B cell (primary cell): Measurements from ENCODE around the gene KIAA1217. TPM values are rescaled to one million over a fixed set of nuclear protein-coding genes. Genes with fewer than 3 reads are reported as not detected.

Experiments used
- ATAC-seq: fragments of 200-7000 bp; cut with Tn5 transposase; one replicate; pipeline ENCODE4 v1.10.0; 2021; ENCODE audit warnings: low read depth, mild to moderate bottlenecking, moderate number of reproducible peaks, moderate library complexity
- CTCF ChIA-PET: fragments of 350-600 bp; sonication (Branson Sonifier 250); formaldehyde crosslinking; loops from one replicate; lab custom pipeline; 2021; ENCODE audit warnings: antibody characterized with exemption, inconsistent platforms; lab: Charles Lee
- POLR2A ChIA-PET: fragments of 350-600 bp; sonication (Branson Sonifier 250); formaldehyde crosslinking; loops from one replicate; lab custom pipeline; 2021; ENCODE audit warnings: antibody characterized with exemption; lab: Charles Lee
- DNase-seq: peaks from one replicate; pipeline ENCODE4 v3.0.0; 2013
- H2AFZ ChIP-seq: 2 replicates; pipeline ENCODE4 v1.6.1; 2012; ENCODE audit warnings: mild to moderate bottlenecking, low read depth, low read length; ENCODE audit not compliant: insufficient read depth, poor library complexity, severe bottlenecking
- H3K27ac ChIP-seq, 2 donors: 1 replicate in 1 of 2; 2 replicates in 1 of 2; pipeline ENCODE4 v1.5.1; 2012 to 2013; ENCODE audit warnings: low read length in 2 of 2, mild to moderate bottlenecking in 2 of 2, moderate library complexity in 1 of 2
- H3K27me3 ChIP-seq, 4 experiments: fragments of 200-600 bp in 1 of 4; sonication (generic) in 1 of 4; replicated peaks in 1 of 4; 1 replicate in 2 of 4; 2 replicates in 2 of 4; pipeline versions ENCODE4 v1.6.1 to v1.7.0; 2013 to 2016; ENCODE audit warnings: low read length in 3 of 4, mild to moderate bottlenecking in 2 of 4, mixed read lengths in 1 of 4, moderate library complexity in 1 of 4; ENCODE audit not compliant: insufficient read depth in 4 of 4, control insufficient read depth in 3 of 4; ENCODE audit errors: control extremely low read depth in 1 of 4
- H3K36me3 ChIP-seq, 2 experiments: replicated peaks in 1 of 2; 1 replicate in 1 of 2; 2 replicates in 1 of 2; pipeline versions ENCODE4 v1.6.1 to v1.7.1; 2013; ENCODE audit warnings: low read length in 1 of 2; ENCODE audit not compliant: insufficient read depth in 2 of 2, control insufficient read depth in 1 of 2; ENCODE audit errors: control extremely low read depth in 1 of 2, extremely low read depth in 1 of 2
- H3K4me1 ChIP-seq, 2 donors: fragments of 200-600 bp in 1 of 2; sonication (generic) in 1 of 2; 1 replicate in 1 of 2; 2 replicates in 1 of 2; pipeline versions ENCODE4 v1.5.1 to v1.6.1; 2013 to 2017; ENCODE audit warnings: low read length in 2 of 2; ENCODE audit not compliant: control insufficient read depth in 2 of 2, insufficient read depth in 2 of 2
- H3K4me2 ChIP-seq: replicated peaks from 2 replicates; pipeline ENCODE3; 2012; ENCODE audit warnings: mild to moderate bottlenecking, low read depth, low read length; ENCODE audit not compliant: poor library complexity, severe bottlenecking
- H3K4me3 ChIP-seq, 5 experiments: fragments of 200-600 bp in 1 of 5; sonication (generic) in 1 of 5; 1 replicate in 3 of 5; 2 replicates in 2 of 5; pipeline versions ENCODE4 v1.5.1 to v1.7.0; 2011 to 2016; ENCODE audit warnings: low read length in 4 of 5, mild to moderate bottlenecking in 4 of 5, low read depth in 2 of 5, control low read depth in 1 of 5, moderate library complexity in 1 of 5; ENCODE audit not compliant: insufficient read depth in 1 of 5; ENCODE audit errors: control extremely low read depth in 1 of 5, extremely low read depth in 1 of 5
- H3K79me2 ChIP-seq: fragments of 200-600 bp; sonication (generic); one replicate; pipeline ENCODE4 v1.6.0; 2016; ENCODE audit warnings: low read length; ENCODE audit not compliant: control insufficient read depth, insufficient read depth
- H3K9ac ChIP-seq: fragments of 200-600 bp; sonication (generic); 2 replicates; pipeline ENCODE4 v1.6.1; 2017; ENCODE audit warnings: mild to moderate bottlenecking, low read length, moderate library complexity
- H3K9me3 ChIP-seq, 3 donors: one replicate each; pipeline versions ENCODE4 v1.6.1 to v1.7.1; 2013; ENCODE audit warnings: low read length in 2 of 3; ENCODE audit not compliant: control insufficient read depth in 2 of 3, insufficient read depth in 1 of 3; ENCODE audit errors: control extremely low read depth in 1 of 3
- H4K20me1 ChIP-seq: 2 replicates; pipeline ENCODE4 v1.6.0; 2012; ENCODE audit warnings: mild to moderate bottlenecking, low read length; ENCODE audit not compliant: insufficient read depth, control insufficient read depth, poor library complexity, severe bottlenecking
- H3K27ac Mint-ChIP-seq: one replicate; pipeline ENCODE4 v1.8.0; 2021; ENCODE audit warnings: mixed read lengths
- H3K27me3 Mint-ChIP-seq: one replicate; pipeline ENCODE4 v1.8.0; 2021; ENCODE audit warnings: mixed read lengths
- H3K4me1 Mint-ChIP-seq: one replicate; pipeline ENCODE4 v1.8.0; 2021; ENCODE audit warnings: mixed read lengths
- H3K4me3 Mint-ChIP-seq: one replicate; pipeline ENCODE4 v1.8.0; 2021; ENCODE audit warnings: mixed read lengths
- H3K9me3 Mint-ChIP-seq: one replicate; pipeline ENCODE4 v1.8.0; 2022; ENCODE audit warnings: mixed read lengths; ENCODE audit not compliant: insufficient read depth
- EZH2 ChIP-seq: IDR thresholded peaks from 2 replicates; pipeline ENCODE4 v1.6.1; 2012; ENCODE audit warnings: borderline replicate concordance, low read depth, mild to moderate bottlenecking, moderate library complexity, low read length; ENCODE audit not compliant: insufficient read depth, poor library complexity, severe bottlenecking
- WGBS: methylation state at CpG from one replicate; pipeline ENCODE4 v1.1.5; 2013; ENCODE audit warnings: missing lambda C conversion rate; ENCODE audit not compliant: insufficient coverage; 5-methylcytosine and 5-hydroxymethylcytosine counted together
- intact Hi-C: fragments of 100-400 bp; cut with micrococcal nuclease; formaldehyde crosslinking; loops from one replicate; pipeline ENCODE4 v1.10.0; 2022
- polyA plus RNA-seq: library from polyadenylated mRNA; depleted of rRNA; stranded (reverse); fragments of >200 nt; gene quantifications from 2 replicates; pipeline ENCODE4 v1.2.3, GENCODE V29; 2012
- total RNA-seq, 2 donors: library from RNA; stranded (reverse); fragments of 120-200 nt in 1 of 2; gene quantifications; 1 replicate in 1 of 2; 2 replicates in 1 of 2; pipeline versions ENCODE4 v1.2.3 to v1.2.4, GENCODE V29; 2013 to 2022
- TF ChIP-seq, protein P1 (sequence below): fragments of 200-600 bp; IDR thresholded peaks from one replicate; pipeline ENCODE4 v1.8.0; 2022; ENCODE audit warnings: antibody characterized with exemption, mild to moderate bottlenecking

KIAA1217 gene
- total and polyA plus RNA-seq, 2 donors (not counting 1 experiment from before 2014, with no cell fraction given), result 0.67 TPM; not detected in 1

DNA sequence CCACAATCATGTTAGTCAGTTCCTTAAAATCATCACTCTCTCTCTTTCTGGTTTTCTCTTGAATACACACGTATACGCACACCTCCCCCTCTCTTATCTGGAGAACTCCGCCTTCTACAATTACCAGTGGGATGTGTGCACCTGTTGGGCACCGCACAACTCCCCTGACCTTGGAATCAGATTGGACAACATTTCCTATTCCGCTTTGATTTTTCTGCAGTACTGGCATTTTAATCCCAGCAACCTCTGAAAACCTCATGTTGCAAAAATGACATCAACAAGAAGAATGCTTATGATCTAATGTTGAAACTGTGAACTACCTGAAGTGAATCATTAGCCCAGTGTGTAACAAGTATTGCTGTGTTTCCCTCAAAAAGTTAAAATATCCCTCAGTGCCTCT, 109.6 kb downstream of the KIAA1217 start:
- Histone ChIP-seq H4K20me1 (no peaks in the 10 kb centered on the region), H3K4me2 (no peak overlapping the region), H3K4me3 (no peak overlapping the region), H3K9ac (no peak overlapping the region), H3K36me3 (no peaks in the 10 kb centered on the region), H3K27ac (no peak overlapping the region), H2AFZ (no peak overlapping the region), H3K79me2 (no peaks in the 10 kb centered on the region), H3K27me3 (no peaks in the 10 kb centered on the region), H3K4me1 (no peaks in the 10 kb centered on the region), H3K9me3 (peaks cover 0 to 6% (median 0%) of the 10 kb centered on the region in 3 donors)
- ChIA-PET CTCF (no interaction called here), POLR2A (no interaction called here)
- Mint-ChIP-seq H3K4me3 (no peak overlapping the region), H3K9me3 (no peaks in the 10 kb centered on the region), H3K27ac (no peak overlapping the region), H3K4me1 (no peaks in the 10 kb centered on the region), H3K27me3 (no peaks in the 10 kb centered on the region)
- ATAC-seq (no peak), DNase-seq (no peak)
- no peak for TF ChIP-seq EZH2
- TF ChIP-seq, protein P1, sequence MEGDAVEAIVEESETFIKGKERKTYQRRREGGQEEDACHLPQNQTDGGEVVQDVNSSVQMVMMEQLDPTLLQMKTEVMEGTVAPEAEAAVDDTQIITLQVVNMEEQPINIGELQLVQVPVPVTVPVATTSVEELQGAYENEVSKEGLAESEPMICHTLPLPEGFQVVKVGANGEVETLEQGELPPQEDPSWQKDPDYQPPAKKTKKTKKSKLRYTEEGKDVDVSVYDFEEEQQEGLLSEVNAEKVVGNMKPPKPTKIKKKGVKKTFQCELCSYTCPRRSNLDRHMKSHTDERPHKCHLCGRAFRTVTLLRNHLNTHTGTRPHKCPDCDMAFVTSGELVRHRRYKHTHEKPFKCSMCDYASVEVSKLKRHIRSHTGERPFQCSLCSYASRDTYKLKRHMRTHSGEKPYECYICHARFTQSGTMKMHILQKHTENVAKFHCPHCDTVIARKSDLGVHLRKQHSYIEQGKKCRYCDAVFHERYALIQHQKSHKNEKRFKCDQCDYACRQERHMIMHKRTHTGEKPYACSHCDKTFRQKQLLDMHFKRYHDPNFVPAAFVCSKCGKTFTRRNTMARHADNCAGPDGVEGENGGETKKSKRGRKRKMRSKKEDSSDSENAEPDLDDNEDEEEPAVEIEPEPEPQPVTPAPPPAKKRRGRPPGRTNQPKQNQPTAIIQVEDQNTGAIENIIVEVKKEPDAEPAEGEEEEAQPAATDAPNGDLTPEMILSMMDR, result no peak
- 95% methylated on average over 4 of the region's 5 CpGs for WGBS
- intact Hi-C loops, result no loop called here

DNA sequence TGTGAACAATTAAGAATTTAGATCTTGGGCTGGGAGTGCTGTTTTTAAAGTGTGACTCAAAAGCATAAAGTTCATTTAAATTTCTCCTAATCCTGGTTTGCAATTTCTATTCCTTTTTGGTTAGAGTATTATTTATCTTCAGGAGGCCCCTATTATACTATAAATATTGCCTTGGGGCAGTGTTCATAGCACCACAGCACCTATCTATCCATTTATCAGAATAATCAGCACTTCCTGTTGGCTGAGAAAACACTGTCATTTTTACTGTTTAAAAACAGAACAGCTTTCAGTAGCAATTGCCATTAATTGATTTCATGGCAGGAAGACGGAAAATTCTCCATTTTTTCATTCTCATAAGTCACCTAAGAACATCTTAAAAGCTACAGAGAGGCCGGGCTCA, 111.4 kb downstream of the KIAA1217 start:
- no peak overlapping the region for H3K27ac ChIP-seq
- H3K36me3 ChIP-seq, result no peaks in the 10 kb centered on the region
- H3K79me2 ChIP-seq, result no peaks in the 10 kb centered on the region
- H4K20me1 ChIP-seq, result no peaks in the 10 kb centered on the region
- H3K27me3 ChIP-seq, result no peaks in the 10 kb centered on the region
- H2AFZ ChIP-seq, result no peak overlapping the region
- peaks cover 0 to 5% (median 0%) of the 10 kb centered on the region in 3 donors for H3K9me3 ChIP-seq
- no peak overlapping the region for H3K9ac ChIP-seq
- H3K4me3 Mint-ChIP-seq, result no peak overlapping the region
- DNase-seq (no peak), ATAC-seq (no peak)
- ChIA-PET CTCF (no interaction called here), POLR2A (no interaction called here)
- H3K27me3 Mint-ChIP-seq, result no peaks in the 10 kb centered on the region
- no peaks in the 10 kb centered on the region for H3K9me3 Mint-ChIP-seq
- TF ChIP-seq, protein P1, result no peak
- TF ChIP-seq EZH2, result no peak
- no peaks in the 10 kb centered on the region for H3K4me1 ChIP-seq
- H3K4me3 ChIP-seq, result no peak overlapping the region
- no peaks in the 10 kb centered on the region for H3K4me1 Mint-ChIP-seq
- H3K4me2 ChIP-seq, result no peak overlapping the region
- no peak overlapping the region for H3K27ac Mint-ChIP-seq
- WGBS, result 75% methylated on average over 2 of the region's 2 CpGs
- intact Hi-C loops, result no loop called here
